GM19452 (cell line): ENCODE results near the gene IQCN.

Experiments used
- ATAC-seq: cut with Tn5 transposase; IDR thresholded peaks from one replicate; pipeline ENCODE4 v1.9.1; 2021; ENCODE audit not compliant: unreplicated experiment

IQCN gene

DNA sequence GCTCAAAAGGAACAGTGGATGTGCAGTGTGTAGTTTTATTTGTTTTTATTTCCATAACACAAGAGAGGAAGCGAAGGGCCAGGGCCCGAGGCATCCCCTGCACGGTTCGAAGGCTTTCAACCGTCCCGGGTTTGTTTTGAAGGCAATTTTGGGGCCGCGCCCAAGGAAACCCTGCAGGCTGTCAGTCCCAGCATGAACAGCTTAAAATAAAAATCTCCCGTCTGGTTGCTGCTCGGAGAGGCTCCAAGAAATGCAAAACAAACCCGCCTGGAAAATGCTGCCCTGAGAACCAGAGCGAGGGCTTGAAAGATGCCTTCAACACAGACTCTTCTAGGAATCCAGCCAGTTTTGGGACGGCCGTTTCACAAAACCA lies 32.6 kb upstream of the IQCN start:
- ATAC-seq, result no peak

DNA sequence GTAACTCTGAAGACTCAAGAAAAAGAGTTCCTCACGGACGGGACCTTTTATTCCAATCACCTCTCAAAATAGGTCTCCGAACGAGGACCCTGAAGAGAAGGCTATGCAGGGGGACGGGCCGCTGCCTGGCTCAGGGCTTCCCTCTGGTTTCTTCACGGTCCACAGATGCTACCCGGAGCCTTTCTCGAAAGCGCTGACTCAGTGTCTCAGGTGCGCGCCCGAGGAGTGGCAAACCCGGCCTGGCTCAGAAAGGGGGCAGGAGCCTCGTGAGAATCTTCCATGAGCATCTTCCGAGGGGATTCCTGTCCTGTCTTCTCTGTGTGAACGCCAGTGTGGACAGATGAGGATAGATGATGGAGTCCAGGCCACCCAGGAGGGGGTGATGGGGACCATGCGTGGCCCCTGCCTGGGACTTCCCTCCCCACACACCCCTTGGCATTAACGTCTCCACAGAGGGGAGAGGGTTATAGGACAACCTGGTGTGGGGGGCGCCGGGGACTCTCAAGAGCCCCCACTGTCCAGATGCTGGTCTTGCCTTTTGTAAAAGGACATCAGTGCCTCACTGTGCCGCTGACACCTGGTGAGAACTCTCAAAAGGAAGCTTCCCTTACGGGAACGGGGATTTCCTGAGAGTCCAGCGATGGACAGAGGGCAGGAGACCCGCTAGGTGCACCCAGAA lies 32.1 kb upstream of the IQCN start:
- no peak for ATAC-seq

DNA sequence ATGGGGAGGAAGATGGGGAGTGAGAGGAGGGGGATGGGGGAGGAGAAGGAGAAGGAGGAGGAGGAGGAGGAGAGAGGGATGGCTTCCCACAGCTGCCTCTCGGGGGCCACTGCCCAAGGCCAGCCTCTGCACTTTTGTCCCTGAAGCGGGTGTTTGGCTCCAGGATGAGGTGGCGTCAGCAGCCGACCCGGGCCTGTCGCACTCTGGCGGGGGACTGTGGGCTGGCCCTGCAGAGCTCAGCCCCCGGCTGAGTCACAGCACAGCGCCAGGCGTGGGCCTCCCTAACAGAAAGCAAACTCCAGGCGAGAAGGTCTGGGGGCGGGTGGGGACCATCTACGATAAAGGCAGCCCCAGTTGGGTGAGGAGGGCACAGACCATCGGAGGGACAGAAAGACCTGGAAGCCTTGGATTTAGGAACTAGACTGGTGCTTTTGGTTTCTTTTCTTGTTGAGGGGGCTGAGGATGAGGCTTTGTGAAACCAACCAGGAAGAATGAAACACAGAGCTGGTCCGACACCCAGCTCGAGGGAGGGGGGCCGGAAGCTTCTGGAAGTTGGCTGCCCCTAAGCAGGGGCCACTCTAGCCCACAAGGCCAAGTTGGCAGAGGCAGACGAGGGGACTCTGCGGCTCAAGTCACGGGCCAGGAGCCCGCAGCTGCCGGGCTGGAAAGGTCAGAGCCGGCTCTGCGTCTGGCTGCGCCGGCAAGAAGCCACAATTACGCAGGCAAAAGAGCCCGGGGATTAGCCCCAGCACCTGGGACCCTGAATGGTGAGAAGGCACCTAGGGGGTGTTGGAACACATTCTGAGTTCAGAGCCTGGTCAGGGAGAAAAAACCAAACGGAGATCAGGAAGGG lies 30.4 kb upstream of the IQCN start:
- ATAC-seq, result peak; percentile 48

DNA sequence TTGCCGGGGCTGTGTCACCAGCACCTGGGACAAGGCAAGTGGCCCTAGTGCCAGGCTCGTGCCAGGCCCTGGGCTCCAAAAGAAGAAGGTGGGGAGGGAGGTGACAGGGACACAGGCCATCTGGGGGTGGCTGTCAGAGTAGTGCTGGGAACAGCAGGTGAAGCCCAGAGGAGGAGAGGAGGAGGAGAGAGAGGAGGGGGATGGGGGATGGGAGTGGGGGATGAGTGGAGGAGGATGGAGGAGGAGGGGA lies 29.9 kb upstream of the IQCN start:
- no peak for ATAC-seq

DNA sequence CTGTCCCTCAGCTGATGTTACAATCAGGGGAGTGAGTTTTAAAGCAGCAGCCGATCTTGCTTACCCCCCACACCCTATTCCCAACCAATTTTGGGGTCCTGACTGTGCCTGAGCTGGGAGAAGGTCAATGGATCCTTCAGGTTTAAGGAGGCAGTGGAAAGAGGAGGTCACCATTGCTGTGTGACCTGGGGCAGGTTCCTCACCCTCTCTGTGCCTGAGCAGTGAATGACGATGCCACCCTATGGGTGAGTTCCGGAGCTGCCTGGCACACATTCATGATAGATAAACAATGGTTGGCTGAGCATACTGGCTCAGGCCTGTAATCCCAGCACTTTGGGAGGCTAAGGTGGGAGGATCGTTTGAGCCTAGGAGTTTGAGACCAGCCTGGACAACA lies 27.5 kb upstream of the IQCN start:
- no peak for ATAC-seq

DNA sequence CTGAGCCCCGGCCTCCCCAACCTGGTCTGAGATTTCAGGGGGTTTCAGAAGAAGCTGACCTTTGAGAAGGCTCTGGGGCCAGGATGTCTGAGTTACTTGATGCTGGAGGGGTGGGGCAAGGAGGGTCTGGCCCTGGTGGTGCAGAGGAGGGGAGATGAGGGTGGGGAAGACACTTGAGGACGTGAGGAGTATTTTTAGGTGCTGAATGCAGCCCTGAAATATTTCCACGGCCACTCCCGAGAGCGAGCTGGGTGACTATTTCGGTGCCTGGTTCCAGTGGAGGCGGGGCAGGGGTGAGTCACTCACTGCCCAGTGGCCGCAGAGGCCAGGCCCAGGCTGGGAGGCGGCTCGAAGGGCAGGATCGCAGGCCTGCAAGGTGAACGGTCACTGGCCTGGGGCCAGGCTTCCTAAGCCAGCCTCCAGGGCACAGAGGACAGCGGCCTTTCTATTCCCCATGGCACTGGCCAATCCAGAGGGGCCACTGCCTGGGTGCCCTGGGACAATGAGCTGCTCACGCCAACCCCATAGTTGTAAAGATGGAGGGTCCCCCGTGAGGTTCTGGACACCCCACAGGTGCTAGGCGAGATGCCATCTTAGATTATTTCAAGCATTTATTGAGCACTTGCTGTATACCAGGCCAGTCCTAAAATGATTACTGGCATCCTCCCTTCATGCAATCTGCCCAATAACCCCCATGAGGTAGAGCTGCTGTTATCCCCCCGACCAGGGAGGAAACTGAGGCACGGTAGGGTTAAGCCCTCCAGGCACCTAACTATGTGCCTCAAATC lies 26.9 kb upstream of the IQCN start:
- ATAC-seq, result no peak

DNA sequence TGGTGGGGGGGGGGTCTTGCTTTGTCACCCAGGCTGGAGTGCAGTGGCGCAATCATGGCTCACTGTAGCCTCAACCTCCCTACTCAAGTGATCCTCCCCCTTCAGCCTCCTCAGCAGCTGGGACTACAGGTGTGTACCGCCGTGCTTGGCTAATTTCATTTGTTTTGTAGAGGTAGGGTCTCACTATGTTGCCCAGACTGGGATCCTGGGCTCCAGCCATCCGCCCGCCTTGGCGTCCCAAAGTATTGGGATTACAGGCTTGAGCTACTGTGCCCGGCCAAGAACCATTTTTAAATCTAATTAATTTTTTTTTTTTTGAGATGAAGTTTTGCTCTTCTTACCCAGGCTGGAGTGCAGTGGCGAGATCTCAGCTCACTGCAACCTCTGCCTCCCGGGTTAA lies 25.4 kb upstream of the IQCN start:
- no peak for ATAC-seq

DNA sequence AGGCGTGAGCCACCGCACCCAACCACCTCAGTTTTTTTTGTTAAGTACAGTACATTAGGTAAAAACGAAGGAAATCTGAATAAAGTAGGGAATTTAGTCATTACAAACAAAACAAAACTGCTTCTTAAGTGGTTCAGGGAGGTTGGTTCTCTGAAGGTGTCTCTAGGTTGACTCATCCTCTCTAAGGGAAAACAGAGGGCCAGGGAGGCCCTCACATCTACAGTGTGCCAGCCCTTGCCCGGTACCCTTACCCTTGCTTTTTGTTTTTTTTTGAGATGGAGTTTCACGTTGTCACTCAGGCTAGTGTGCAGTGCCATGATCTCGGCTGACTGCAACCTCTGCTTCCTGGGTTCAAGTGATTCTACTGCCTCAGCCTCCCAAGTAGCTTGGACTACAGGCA lies 24.3 kb upstream of the IQCN start:
- no peak for ATAC-seq

DNA sequence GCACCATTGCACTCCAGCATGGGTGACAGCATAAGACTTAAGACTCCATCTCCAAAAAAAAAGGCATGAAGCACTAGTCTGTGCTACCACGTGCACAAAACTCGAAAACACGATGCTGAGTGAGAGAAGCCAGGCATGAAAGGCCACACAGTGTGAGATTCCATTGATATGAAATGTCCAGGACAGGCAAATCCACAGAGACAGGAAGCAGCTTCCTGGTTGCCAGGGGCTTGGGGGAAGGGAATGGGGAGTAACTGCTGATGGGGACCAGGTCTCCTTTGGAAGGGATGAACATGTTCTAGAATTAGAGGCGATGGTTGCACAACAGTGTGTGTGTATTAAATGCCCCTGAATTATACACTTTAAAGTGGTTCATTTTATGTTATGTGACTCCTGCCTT lies 23.1 kb upstream of the IQCN start:
- ATAC-seq, result no peak

DNA sequence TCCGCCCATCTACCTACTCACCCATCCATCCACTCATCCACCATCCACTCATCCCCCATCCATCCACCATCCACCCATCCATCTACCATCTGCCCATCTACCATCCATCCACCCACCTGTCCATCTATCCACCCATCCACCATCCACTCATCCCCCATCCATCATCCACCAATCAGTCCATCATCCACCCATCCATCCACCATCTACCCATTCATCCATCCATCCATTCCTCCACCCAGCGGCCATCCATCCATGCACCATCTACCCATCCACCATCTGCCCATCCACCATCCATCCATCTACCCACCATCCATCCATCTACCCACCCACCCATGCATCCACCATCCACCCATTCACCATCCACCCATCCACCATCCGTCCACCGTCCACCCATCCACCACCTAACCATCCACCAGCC lies 20.8 kb upstream of the IQCN start:
- ATAC-seq, result no peak

DNA sequence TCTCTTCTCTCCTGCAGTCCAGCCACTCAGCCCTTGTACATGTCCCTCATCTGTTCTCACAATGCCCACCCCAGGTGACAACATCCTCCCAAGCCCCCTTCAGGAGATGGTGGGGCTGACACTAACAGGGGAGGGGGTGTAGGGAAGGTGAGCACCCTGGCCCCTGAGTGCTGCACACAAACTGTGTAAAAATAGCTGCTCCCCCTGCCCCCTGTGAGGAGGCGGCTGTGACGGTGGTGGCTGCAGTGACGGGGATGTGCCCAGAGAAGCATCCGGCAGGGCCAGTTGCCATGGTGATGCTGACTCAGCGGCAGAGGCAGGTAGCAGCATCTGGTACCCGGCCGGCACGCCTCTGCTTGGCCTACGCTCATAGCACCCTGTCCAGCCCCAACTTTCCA lies 20.2 kb upstream of the IQCN start:
- no peak for ATAC-seq

DNA sequence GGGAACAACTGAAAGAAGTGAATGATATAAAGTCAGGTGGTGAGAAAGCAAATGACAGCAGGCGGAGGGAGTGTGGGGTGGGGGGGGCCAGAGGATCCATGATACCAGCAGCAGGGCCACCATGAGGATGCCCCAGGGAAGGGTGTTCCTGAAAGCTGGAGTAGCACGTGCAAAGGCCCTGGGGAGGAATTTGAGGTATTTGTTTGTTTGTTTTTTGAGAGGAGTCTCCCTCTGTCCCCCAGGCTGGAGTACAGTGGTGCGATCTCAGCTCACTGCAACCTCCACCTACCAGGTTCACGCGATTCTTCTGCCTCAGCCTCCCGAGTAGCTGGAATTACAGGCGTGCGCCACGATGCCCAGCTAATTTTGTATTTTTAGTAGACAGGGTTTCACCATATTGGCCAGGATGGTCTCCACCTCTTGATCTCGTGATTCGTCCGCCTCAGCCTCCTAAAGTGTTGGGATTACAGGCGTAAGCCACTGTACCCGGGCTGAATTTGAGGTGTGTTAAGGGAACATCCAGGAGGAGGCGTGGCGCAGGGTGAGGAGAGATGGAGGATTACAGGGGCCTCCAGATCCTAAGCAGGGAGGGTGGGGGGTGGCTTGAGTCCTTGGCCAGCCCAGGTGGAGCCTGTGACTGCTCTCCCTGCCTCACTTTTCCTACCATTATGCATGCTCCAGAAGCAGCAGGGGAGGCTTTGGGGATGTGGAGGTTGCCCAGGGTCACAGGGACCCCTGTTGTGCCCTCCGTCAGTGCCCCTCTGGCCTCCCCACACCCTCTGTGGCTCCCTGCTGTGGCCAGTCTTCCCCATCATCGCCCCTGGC lies 19.6 kb upstream of the IQCN start:
- no peak for ATAC-seq

DNA sequence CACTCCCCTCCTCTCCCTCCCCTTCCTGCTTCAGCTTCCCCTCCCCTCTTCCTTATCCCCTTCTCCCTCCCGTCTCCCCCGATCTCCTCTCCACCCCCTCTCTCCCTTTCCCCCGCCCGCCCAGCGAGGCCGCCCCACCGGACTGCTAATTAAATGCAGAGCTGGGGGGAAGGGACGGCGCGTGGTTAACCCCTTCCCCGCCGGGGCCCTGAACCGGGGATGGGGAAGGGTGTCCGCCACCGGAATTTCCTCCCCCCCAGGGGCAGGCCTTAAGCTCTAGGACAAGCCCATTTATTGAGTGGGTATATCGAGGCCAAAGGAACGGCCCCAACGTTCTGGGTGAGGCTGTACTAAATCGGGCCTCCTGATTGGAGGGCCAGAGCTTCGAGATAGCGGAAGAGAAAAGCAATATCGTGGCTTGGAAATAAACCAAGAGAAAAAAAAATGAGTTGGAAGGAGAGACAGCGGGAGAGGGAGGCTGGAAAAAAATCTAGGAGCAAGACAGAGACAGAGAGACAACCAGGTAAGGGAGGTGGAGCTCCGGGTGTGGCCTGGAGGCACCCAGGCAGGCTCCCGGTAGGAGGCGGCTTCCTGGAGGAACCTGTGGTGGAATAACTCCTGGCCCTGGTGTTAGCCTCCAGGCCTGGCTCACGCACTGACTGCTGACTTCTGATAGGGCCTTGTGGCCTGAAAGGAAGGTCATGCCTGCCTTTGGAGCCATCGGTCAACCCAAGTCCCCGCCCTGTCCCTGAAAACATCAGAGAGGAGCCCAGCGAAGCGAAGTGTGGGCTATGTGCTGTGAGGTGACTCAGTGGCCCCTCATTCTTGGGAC lies 18.8 kb upstream of the IQCN start:
- no peak for ATAC-seq

DNA sequence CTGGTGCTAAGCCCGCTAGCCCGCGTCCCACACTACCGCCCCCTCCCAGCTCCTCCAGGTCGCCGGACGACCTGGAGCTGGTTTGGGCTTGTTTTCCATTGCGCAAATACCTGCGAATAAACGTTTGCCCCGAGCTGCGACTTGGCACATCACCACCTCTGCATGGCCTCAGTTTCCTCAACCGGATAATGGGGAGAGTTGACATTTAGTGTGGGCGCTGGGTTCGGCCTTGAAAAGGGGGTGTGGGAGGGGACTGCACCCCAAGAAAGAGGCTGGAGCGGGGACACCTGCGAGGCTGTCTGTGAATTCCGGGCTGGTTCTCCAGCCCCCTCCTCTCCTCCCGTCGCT lies 18.2 kb upstream of the IQCN start:
- no peak for ATAC-seq

DNA sequence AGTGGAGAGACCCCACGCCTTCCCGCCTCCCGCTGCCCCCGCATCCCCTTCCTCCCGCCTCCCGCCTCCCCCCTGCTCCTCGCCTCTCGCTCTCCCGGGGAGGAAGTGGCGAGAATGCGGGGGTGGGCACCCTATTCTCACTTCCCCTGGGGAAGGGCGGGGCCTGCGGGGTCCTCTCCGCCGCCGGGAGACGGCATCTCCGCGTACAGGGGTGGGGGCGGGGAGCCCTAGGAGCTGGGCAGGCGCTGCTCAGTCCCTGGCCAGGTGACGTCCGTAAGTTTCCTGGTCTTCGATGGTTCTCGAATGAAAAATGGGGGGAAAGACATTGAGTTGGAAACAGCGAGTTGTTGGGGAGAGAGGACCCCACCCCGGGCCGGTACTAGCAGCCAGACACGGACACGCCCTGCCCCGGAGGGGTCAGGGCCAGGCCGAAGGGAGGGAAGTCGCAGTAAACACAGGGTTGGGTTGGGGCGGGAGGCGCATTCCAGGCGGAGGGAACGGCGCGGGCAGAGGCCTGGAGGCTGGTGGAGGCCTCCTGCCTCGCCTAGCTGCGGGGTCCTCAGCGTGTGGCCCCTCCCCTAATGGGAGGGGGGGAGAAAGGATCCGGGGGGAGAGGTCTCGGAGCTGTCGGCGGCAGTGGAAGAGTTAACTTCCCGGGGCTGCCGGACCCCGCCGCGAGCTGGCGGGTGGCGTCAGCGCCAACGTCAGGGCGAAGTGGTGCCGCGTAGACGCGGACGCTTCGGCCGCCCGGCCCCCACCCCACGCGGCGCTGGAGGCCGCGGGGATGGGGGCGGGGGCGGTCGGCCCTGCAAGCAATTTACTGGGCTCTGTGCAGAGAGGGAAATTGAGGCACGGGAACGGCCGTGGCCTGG lies 17.6 kb upstream of the IQCN start:
- ATAC-seq, result peak; percentile 48

DNA sequence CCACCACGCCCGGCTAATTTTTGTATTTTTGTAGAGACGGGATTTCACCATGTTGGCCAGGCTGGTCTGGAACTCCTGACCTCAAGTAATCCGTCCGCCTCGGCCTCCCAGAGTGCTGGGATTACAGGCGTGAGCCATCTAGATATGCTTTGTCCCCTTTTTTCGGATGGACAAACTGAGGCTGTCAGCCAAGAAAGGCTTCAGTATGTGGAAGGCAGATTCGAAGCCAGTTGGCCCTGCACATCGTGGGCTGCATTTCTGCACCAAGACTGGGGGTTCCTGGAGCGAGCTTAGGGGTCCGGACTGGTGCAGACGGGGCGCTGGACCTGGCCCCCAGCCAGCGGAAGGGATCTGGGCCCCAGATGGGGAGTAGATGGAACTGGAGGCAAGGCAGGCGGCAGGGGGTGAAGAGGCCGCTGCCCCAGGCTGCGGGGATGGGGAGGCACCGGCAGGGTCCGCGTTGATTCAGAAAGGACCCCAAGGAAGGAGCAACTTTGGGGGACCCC lies 16.8 kb upstream of the IQCN start:
- peak; percentile 13 for ATAC-seq

DNA sequence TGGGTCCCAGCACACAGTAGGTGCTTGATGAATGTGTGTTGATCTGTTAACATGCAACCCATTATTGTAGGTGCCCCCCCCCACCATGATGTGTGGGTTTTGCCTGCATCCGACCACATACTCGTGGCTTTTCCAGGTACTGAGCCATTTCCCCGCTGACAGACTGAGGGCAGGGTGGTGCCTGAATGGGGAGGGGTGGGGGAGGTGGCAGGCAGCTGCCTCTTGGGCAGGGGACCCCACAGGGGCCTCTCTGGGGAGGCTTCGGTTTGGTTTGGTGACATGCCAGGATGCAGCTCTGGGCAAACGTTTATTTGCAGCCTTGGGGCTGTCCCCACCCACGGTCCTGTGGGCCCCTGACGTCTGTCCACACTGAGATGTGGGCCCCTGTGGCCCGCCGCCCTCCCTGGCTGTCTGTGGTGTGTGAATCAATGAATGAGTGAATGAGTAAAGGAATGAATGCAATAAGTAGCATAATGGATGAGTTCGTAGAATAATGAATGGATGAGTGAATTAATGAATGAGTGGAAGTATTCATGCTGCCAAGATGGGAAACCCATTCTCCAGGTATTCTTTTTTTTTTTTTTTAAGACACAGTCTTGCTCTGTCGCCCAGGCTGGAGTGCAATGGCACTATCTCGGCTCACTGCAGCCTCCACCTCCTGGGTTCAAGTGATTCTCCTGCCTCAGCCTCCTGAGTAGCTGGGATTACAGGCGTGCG lies 16.2 kb upstream of the IQCN start:
- no peak for ATAC-seq

DNA sequence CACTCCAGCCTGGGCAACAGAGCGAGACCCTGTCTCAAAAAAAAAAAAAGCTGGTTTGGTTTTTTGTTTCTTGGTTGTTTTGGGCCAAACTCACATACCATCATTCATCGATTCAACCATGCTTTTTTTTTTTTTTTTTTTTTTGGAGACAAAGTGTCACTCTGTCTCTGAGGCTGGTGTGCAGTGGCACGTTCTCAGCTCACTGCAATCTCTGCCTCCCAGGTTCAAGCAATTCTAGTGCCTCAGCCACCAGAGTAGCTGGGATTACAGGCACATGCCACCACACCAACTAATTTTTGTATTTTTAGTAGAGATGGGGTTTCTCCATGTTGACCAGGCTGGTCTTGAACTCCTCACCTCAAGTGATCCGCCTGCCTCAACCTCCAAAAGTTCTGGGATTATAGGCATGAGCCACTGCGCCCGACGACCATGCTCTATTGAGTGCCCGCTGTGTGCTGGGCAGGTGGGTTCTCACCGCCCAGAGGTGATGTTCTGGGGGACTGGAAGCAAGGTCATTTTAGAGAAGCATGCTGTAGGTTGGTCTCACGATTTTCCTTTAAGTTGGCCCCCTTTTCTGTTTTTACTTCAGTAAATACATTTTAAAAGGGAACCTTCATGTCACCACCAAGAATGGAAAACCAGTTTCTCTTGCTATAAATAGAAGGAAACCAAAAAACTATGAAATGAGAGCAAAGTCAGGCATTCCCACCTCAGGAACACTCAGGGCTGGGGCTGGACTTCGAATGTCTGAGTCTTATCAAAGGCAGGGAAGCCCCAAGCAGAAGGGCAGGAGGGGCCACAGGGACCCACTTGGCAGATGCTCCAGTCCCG lies 15.4 kb upstream of the IQCN start:
- no peak for ATAC-seq
